IMR-90 (cell line): ENCODE measurements around the gene ARHGEF6. TPM values are rescaled to one million over a fixed set of nuclear protein-coding genes. Genes with fewer than 3 reads are reported as not detected.

Experiments
- ATAC-seq: fragments of 200-7000 bp; cut with Tn5 transposase; 2 replicates; pipeline ENCODE4 v1.9.1; 2020; ENCODE audit warnings: low read depth, mild to moderate bottlenecking, moderate library complexity
- BruUV-seq: library from RNA; stranded (reverse); fragments of 400-500 nt; replicated peaks from 2 replicates; lab custom pipeline; 2021; lab: Mats Ljungman, UMichigan
- CTCF ChIA-PET: fragments of 300-600 bp; formaldehyde crosslinking; extraction: SDS; loops from one replicate; lab custom pipeline; 2021; ENCODE audit warnings: antibody characterized with exemption; lab: Yijun Ruan, JAX
- POLR2A ChIA-PET: fragments of 300-600 bp; sonication (Branson Sonifier 250); formaldehyde crosslinking; loops from one replicate; lab custom pipeline; 2022; ENCODE audit warnings: antibody characterized with exemption; ENCODE audit not compliant: unreplicated experiment; lab: Charles Lee
- DNase-seq: peaks from one replicate; pipeline ENCODE4 v3.0.0; 2013
- H2AFZ ChIP-seq: replicated peaks from 2 replicates; pipeline ENCODE3; 2013; ENCODE audit warnings: low read length, mild to moderate bottlenecking; ENCODE audit not compliant: poor library complexity
- H2AK5ac ChIP-seq: 2 replicates; pipeline ENCODE4 v1.6.1; 2013; ENCODE audit warnings: low read depth, low read length, inconsistent platforms
- H2AK9ac ChIP-seq: replicated peaks from 2 replicates; pipeline ENCODE3; 2013; ENCODE audit warnings: mild to moderate bottlenecking, low read depth, low read length, moderate library complexity; ENCODE audit not compliant: poor library complexity
- H2BK120ac ChIP-seq: 2 replicates; pipeline ENCODE4 v1.6.1; 2013; ENCODE audit warnings: low read depth, low read length, inconsistent platforms
- H2BK15ac ChIP-seq: 3 replicates; pipeline ENCODE4 v1.6.1; 2013; ENCODE audit warnings: low read depth, low read length, inconsistent platforms
- H2BK20ac ChIP-seq: 2 replicates; pipeline ENCODE4 v1.6.1; 2013; ENCODE audit warnings: low read depth, mild to moderate bottlenecking, inconsistent platforms, low read length, moderate library complexity
- H2BK5ac ChIP-seq: 2 replicates; pipeline ENCODE4 v1.6.1; 2013; ENCODE audit warnings: mild to moderate bottlenecking, low read depth, low read length, inconsistent platforms; ENCODE audit not compliant: poor library complexity, severe bottlenecking
- H3K14ac ChIP-seq: replicated peaks from 2 replicates; pipeline ENCODE4 v1.6.1; 2013; ENCODE audit warnings: low read depth, low read length, inconsistent platforms
- H3K18ac ChIP-seq: 2 replicates; pipeline ENCODE4 v1.6.1; 2013; ENCODE audit warnings: low read depth, low read length, control low read depth
- H3K23ac ChIP-seq: 2 replicates; pipeline ENCODE4 v1.6.1; 2013; ENCODE audit warnings: low read depth, low read length, inconsistent platforms
- H3K27ac ChIP-seq: 2 replicates; pipeline ENCODE4 v1.5.1; 2013; ENCODE audit warnings: mild to moderate bottlenecking, control low read depth, low read length; ENCODE audit not compliant: insufficient read depth
- H3K27me3 ChIP-seq: 2 replicates; pipeline ENCODE4 v1.6.1; 2013; ENCODE audit warnings: low read length; ENCODE audit not compliant: control insufficient read depth, insufficient read depth
- H3K36me3 ChIP-seq: 2 replicates; pipeline ENCODE4 v1.6.1; 2013; ENCODE audit warnings: low read length, mixed read lengths; ENCODE audit not compliant: control insufficient read depth, insufficient read depth
- H3K4ac ChIP-seq: 2 replicates; pipeline ENCODE4 v1.6.1; 2013; ENCODE audit warnings: low read depth, low read length, inconsistent platforms
- H3K4me1 ChIP-seq: 2 replicates; pipeline ENCODE4 v1.6.1; 2013; ENCODE audit warnings: low read length, mixed read lengths; ENCODE audit not compliant: control insufficient read depth, insufficient read depth
- H3K4me2 ChIP-seq: 2 replicates; pipeline ENCODE4 v1.6.1; 2013; ENCODE audit warnings: low read depth, mild to moderate bottlenecking, control low read depth, low read length, moderate library complexity
- H3K4me3 ChIP-seq: 2 replicates; pipeline ENCODE4 v1.5.1; 2013; ENCODE audit warnings: low read depth, mild to moderate bottlenecking, control low read depth, low read length, moderate library complexity; ENCODE audit not compliant: insufficient read depth
- H3K56ac ChIP-seq: 2 replicates; pipeline ENCODE4 v1.6.1; 2013; ENCODE audit warnings: low read length, inconsistent platforms; ENCODE audit not compliant: insufficient read depth; ENCODE audit errors: extremely low read depth
- H3K79me1 ChIP-seq, 2 experiments: 2 replicates each; pipeline ENCODE4 v1.6.1; 2013; ENCODE audit warnings: low read length in 2 of 2, inconsistent platforms in 1 of 2, low read depth in 1 of 2
- H3K9ac ChIP-seq: 2 replicates; pipeline ENCODE4 v1.6.1; 2013; ENCODE audit warnings: low read depth, low read length, control low read depth
- H3K9me1 ChIP-seq: 2 replicates; pipeline ENCODE4 v1.6.1; 2013; ENCODE audit warnings: low read length, inconsistent platforms; ENCODE audit not compliant: insufficient read depth
- H3K9me3 ChIP-seq: 2 replicates; pipeline ENCODE4 v1.6.1; 2013; ENCODE audit warnings: low read length; ENCODE audit not compliant: control insufficient read depth, insufficient read depth
- H4K20me1 ChIP-seq: 2 replicates; pipeline ENCODE4 v1.6.1; 2013; ENCODE audit warnings: low read length, inconsistent platforms; ENCODE audit not compliant: insufficient read depth
- H4K5ac ChIP-seq: 2 replicates; pipeline ENCODE4 v1.6.1; 2013; ENCODE audit warnings: mild to moderate bottlenecking, low read depth, low read length, control low read depth
- H4K8ac ChIP-seq, 2 experiments: 2 replicates each; pipeline ENCODE4 v1.6.1; 2013; ENCODE audit warnings: low read depth in 2 of 2, low read length in 2 of 2, control low read depth in 1 of 2, inconsistent platforms in 1 of 2
- H4K91ac ChIP-seq: 2 replicates; pipeline ENCODE4 v1.6.1; 2013; ENCODE audit warnings: low read depth, low read length, inconsistent platforms; ENCODE audit not compliant: insufficient read depth
- BHLHE40 ChIP-seq: fragments of 150-350 bp; IDR thresholded peaks from 2 replicates; pipeline ENCODE4 v1.6.1; 2016; ENCODE audit warnings: mild to moderate bottlenecking, low read depth, low read length
- CEBPB ChIP-seq: IDR thresholded peaks from 2 replicates; pipeline ENCODE4 v1.6.1; 2012; ENCODE audit warnings: low read depth, low read length, improper control_type of control experiment
- CHD1 ChIP-seq: IDR thresholded peaks from 2 replicates; pipeline ENCODE4 v1.6.1; 2012; ENCODE audit warnings: low read depth, low read length, improper control_type of control experiment
- FOS ChIP-seq: fragments of 150-350 bp; IDR thresholded peaks from 2 replicates; pipeline ENCODE4 v1.6.1; 2016; ENCODE audit warnings: low read depth, low read length
- MAFK ChIP-seq: IDR thresholded peaks from 2 replicates; pipeline ENCODE4 v1.6.1; 2012; ENCODE audit warnings: low read depth, low read length, improper control_type of control experiment
- MAZ ChIP-seq: IDR thresholded peaks from 2 replicates; pipeline ENCODE4 v1.6.1; 2012; ENCODE audit warnings: low read depth, mild to moderate bottlenecking, low read length, improper control_type of control experiment, moderate library complexity, borderline replicate concordance
- MXI1 ChIP-seq: IDR thresholded peaks from 2 replicates; pipeline ENCODE4 v1.6.1; 2012; ENCODE audit warnings: low read depth, mild to moderate bottlenecking, low read length, moderate library complexity, borderline replicate concordance
- NFE2L2 ChIP-seq: fragments of 150-350 bp; IDR thresholded peaks from 2 replicates; pipeline ENCODE4 v1.6.1; 2016; ENCODE audit warnings: low read depth, mild to moderate bottlenecking, low read length
- POLR2A ChIP-seq: IDR thresholded peaks from 2 replicates; pipeline ENCODE4 v1.6.1; 2012; ENCODE audit warnings: mild to moderate bottlenecking, low read depth, low read length
- RAD21 ChIP-seq: IDR thresholded peaks from 2 replicates; pipeline ENCODE4 v1.6.1; 2012; ENCODE audit warnings: low read length, improper control_type of control experiment
- RCOR1 ChIP-seq: IDR thresholded peaks from 2 replicates; pipeline ENCODE4 v1.6.1; 2012; ENCODE audit warnings: mild to moderate bottlenecking, low read length, improper control_type of control experiment; ENCODE audit not compliant: insufficient replicate concordance
- RFX5 ChIP-seq: IDR thresholded peaks from 2 replicates; pipeline ENCODE4 v1.8.0; 2012; ENCODE audit warnings: low read depth, mild to moderate bottlenecking, low read length, moderate library complexity
- SMC3 ChIP-seq: fragments of 150-350 bp; IDR thresholded peaks from 2 replicates; pipeline ENCODE4 v1.6.1; 2016; ENCODE audit warnings: low read depth, mild to moderate bottlenecking, antibody characterized with exemption, low read length, moderate library complexity
- WGBS, 2 experiments: methylation state at CpG; one replicate each; pipeline versions ENCODE4 v1.1.5 to v1.1.7; 2013; ENCODE audit warnings: missing lambda C conversion rate in 2 of 2; ENCODE audit not compliant: insufficient read length in 1 of 2; ENCODE audit errors: extremely low coverage in 2 of 2; 5-methylcytosine and 5-hydroxymethylcytosine counted together
- dilution Hi-C: fragments of 300-500 bp; cut with HindIII; formaldehyde crosslinking; loops from one replicate; pipeline ENCODE4 v1.14.3; 2018; ENCODE audit warnings: low sequenced_read_pairs; ENCODE audit not compliant: unreplicated experiment
- in situ Hi-C: fragments of 300-500 bp; cut with MboI; formaldehyde crosslinking; loops from 3 replicates; pipeline ENCODE4 v1.14.3; 2019; ENCODE audit warnings: low sequenced_read_pairs, inconsistent platforms, mixed read lengths
- intact Hi-C: fragments of 100-400 bp; cut with micrococcal nuclease; formaldehyde crosslinking; loops from 2 replicates; pipeline ENCODE4 v1.10.0; 2022
- polyA plus RNA-seq, 3 experiments: library from polyadenylated mRNA; depleted of rRNA; stranded (reverse); fragments of >200 nt; gene quantifications; 2 replicates each; pipeline ENCODE4 v1.2.3, GENCODE V29; 2012; ENCODE audit warnings: low replicate concordance in 1 of 3
- total RNA-seq: library from RNA; depleted of rRNA; stranded (reverse); fragments of >200 nt; gene quantifications from 2 replicates; pipeline ENCODE4 v1.2.3, GENCODE V29; 2012
- TF ChIP-seq, protein P1 (sequence below): fragments of 150-350 bp; IDR thresholded peaks from 2 replicates; pipeline ENCODE4 v1.6.1; 2017; ENCODE audit warnings: mild to moderate bottlenecking, antibody characterized with exemption, low read length, low read depth
- TF ChIP-seq, protein P2 (sequence below): conservative IDR thresholded peaks from 2 replicates; pipeline ENCODE4 v1.5.1; 2012; ENCODE audit warnings: mild to moderate bottlenecking, low read depth, low read length, improper control_type of control experiment
- TF ChIP-seq, protein P3 (sequence below): fragments of 150-350 bp; IDR thresholded peaks from 2 replicates; pipeline ENCODE4 v1.6.1; 2016; ENCODE audit warnings: low read depth, mild to moderate bottlenecking, low read length, moderate library complexity, borderline replicate concordance

ARHGEF6 gene
- total and polyA plus RNA-seq, 2 of the 4 experiments (the other 2 are of a cell fraction): 2.1 to 2.7 TPM

DNA sequence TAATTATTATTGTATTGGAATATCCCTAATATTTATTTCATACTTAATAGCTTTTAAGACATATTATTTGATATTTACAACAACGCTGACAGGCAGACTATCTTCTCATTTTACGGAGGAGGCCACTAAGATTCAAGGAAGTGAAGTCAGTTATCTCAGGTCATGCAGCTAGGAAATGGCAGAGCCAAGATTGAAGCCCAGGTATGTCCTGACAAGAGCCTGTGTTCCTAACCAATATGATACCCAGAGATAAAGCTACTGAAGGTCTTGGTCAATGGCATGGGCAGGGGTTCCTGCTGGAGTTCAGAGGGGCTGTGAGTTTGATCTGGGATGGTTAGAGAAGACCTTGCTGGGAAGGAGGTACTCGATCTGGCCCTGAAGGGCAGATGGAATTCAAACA, 47.1 kb downstream of the ARHGEF6 start:
- intact Hi-C loops: no loop called here
- in situ Hi-C loops: no loop called here
- Histone ChIP-seq H3K56ac (no peak overlapping the region), H3K4me2 (no peak overlapping the region), H2AK5ac (no peak overlapping the region), H2BK120ac (no peak overlapping the region), H2AFZ (no peak overlapping the region), H3K4me1 (no peaks in the 10 kb centered on the region), H3K4me3 (no peak overlapping the region), H4K5ac (no peak overlapping the region), H2BK5ac (no peak overlapping the region), H2AK9ac (no peak overlapping the region), H3K27ac (no peak overlapping the region), H3K27me3 (no peaks in the 10 kb centered on the region; the same call in 1 of the 2 replicates), H4K8ac (no peak overlapping the region), H3K9ac (no peak overlapping the region), H3K23ac (no peak overlapping the region), H4K91ac (no peak overlapping the region), H3K36me3 (no peaks in the 10 kb centered on the region), H3K79me1 (no peaks in the 10 kb centered on the region), H3K14ac (no peak overlapping the region), H2BK15ac (no peak overlapping the region), H3K4ac (no peak overlapping the region), H3K9me1 (0 out of 2 replicates have a peak, but pooled peaks cover 3% of the 10 kb centered on the region), H3K9me3 (no peaks in the 10 kb centered on the region), H2BK20ac (no peak overlapping the region), H4K20me1 (no peaks in the 10 kb centered on the region), H3K18ac (no peak overlapping the region)
- BruUV-seq: no TSS peak
- POLR2A ChIA-PET: no interaction called here
- ATAC-seq (no peak), DNase-seq (no peak)
- WGBS, 2 experiments: 38% methylated on average over 1 of the region's 3 CpGs; no CpG with 5 or more reads in 1 of the 2 experiments
- no peak for TF ChIP-seq CHD1
- no peak for TF ChIP-seq MAZ
- no peak for TF ChIP-seq RCOR1
- TF ChIP-seq, protein P1, sequence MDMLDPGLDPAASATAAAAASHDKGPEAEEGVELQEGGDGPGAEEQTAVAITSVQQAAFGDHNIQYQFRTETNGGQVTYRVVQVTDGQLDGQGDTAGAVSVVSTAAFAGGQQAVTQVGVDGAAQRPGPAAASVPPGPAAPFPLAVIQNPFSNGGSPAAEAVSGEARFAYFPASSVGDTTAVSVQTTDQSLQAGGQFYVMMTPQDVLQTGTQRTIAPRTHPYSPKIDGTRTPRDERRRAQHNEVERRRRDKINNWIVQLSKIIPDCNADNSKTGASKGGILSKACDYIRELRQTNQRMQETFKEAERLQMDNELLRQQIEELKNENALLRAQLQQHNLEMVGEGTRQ: no peak
- no peak for TF ChIP-seq MAFK
- no peak for TF ChIP-seq POLR2A
- no peak for TF ChIP-seq BHLHE40
- TF ChIP-seq, protein P2, sequence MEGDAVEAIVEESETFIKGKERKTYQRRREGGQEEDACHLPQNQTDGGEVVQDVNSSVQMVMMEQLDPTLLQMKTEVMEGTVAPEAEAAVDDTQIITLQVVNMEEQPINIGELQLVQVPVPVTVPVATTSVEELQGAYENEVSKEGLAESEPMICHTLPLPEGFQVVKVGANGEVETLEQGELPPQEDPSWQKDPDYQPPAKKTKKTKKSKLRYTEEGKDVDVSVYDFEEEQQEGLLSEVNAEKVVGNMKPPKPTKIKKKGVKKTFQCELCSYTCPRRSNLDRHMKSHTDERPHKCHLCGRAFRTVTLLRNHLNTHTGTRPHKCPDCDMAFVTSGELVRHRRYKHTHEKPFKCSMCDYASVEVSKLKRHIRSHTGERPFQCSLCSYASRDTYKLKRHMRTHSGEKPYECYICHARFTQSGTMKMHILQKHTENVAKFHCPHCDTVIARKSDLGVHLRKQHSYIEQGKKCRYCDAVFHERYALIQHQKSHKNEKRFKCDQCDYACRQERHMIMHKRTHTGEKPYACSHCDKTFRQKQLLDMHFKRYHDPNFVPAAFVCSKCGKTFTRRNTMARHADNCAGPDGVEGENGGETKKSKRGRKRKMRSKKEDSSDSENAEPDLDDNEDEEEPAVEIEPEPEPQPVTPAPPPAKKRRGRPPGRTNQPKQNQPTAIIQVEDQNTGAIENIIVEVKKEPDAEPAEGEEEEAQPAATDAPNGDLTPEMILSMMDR: no peak
- no peak for TF ChIP-seq RAD21
- TF ChIP-seq MXI1: no peak
- no peak for TF ChIP-seq FOS
- no peak for TF ChIP-seq SMC3
- TF ChIP-seq, protein P3, sequence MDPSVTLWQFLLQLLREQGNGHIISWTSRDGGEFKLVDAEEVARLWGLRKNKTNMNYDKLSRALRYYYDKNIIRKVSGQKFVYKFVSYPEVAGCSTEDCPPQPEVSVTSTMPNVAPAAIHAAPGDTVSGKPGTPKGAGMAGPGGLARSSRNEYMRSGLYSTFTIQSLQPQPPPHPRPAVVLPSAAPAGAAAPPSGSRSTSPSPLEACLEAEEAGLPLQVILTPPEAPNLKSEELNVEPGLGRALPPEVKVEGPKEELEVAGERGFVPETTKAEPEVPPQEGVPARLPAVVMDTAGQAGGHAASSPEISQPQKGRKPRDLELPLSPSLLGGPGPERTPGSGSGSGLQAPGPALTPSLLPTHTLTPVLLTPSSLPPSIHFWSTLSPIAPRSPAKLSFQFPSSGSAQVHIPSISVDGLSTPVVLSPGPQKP: no peak
- TF ChIP-seq CEBPB: no peak
- TF ChIP-seq RFX5: no peak
- no peak for TF ChIP-seq NFE2L2
- dilution Hi-C loops: no loop called here
- CTCF ChIA-PET: no interaction called here
